Esophagus squamous epithelium (tissue), 5 donors: ENCODE measurements around the gene MVB12B. TPM values are rescaled to one million over a fixed set of nuclear protein-coding genes. Genes with fewer than 3 reads are reported as not detected.
A peak's percentile ranks its signal among the peaks of the same experiment; 100 is the strongest.

ENCODE experiments used
- DNase-seq: peaks from one replicate; lab custom pipeline; 2025; lab: John Stamatoyannopoulos, UW
- H3K27ac ChIP-seq, 4 donors: fragments of 200-600 bp; sonication (generic); one replicate each; pipeline ENCODE4 v1.5.1; 2016 to 2019; ENCODE audit warnings: mild to moderate bottlenecking in 1 of 4
- H3K27me3 ChIP-seq, 4 donors: fragments of 200-600 bp; sonication (generic); 1 replicate in 3 of 4; 2 replicates in 1 of 4; pipeline versions ENCODE4 v1.5.1 to v1.6.0; 2017 to 2021; ENCODE audit warnings: antibody characterized with exemption in 1 of 4
- H3K36me3 ChIP-seq, 3 donors: fragments of 200-600 bp; sonication (generic); one replicate each; pipeline ENCODE4 v1.5.1; 2016 to 2019
- H3K4me1 ChIP-seq, 3 donors: fragments of 200-600 bp; sonication (generic); one replicate each; pipeline ENCODE4 v1.5.1; 2017 to 2019
- H3K4me3 ChIP-seq, 4 donors: fragments of 200-600 bp; sonication (generic); 1 replicate in 3 of 4; 2 replicates in 1 of 4; pipeline ENCODE4 v1.5.1; 2016 to 2019; ENCODE audit warnings: mild to moderate bottlenecking in 2 of 4, moderate library complexity in 1 of 4
- H3K9me3 ChIP-seq, 3 donors: fragments of 200-600 bp; sonication (generic); one replicate each; pipeline ENCODE4 v1.5.1; 2016 to 2019
- CTCF ChIP-seq, 6 experiments: fragments of 450-650 bp in 4 of 6; fragments of 200-600 bp in 2 of 6; sonication (generic) in 2 of 6; IDR thresholded peaks; one replicate each; pipeline ENCODE4 v1.5.1; 2016 to 2019; ENCODE audit warnings: antibody characterized with exemption in 6 of 6, mild to moderate bottlenecking in 4 of 6, moderate library complexity in 4 of 6
- POLR2A ChIP-seq, 4 donors: fragments of 450-650 bp; IDR thresholded peaks; one replicate each; pipeline ENCODE4 v1.6.1; 2017; ENCODE audit warnings: antibody characterized with exemption in 4 of 4, mild to moderate bottlenecking in 4 of 4, moderate library complexity in 3 of 4
- WGBS, 2 donors: methylation state at CpG; one replicate each; pipeline ENCODE4 v1.1.5; 2018; 5-methylcytosine and 5-hydroxymethylcytosine counted together
- intact Hi-C: fragments of 100-400 bp; cut with DNase I; formaldehyde crosslinking; loops from one replicate; pipeline ENCODE4 v1.15.0; 2022
- total RNA-seq, 4 donors: library from RNA; depleted of rRNA; stranded (reverse); fragments of >200 nt; gene quantifications; one replicate each; pipeline ENCODE4 v1.1.0, GENCODE V29; 2016
- donor health status: DM: yes; HTN: yes; CAD: no.

MVB12B gene
- total RNA-seq, 4 donors from 2014 or later: 3.2 to 13.2 (median 5.3) TPM

GRCh38 chr9:126348911-126349550, 22.4 kb downstream of the MVB12B start:
- DNase-seq: no peak
- no peak for TF ChIP-seq CTCF (IDR thresholded peaks at IDR 0.05)
- no peak for TF ChIP-seq POLR2A (IDR thresholded peaks at IDR 0.05)
- H3K27ac ChIP-seq: peak overlapping the region; percentile 61 to 85 (median 80)
- H3K9me3 ChIP-seq: peaks cover 0 to 7% (median 0%) of the 10 kb centered on the region in 3 donors
- no peaks in the 10 kb centered on the region for H3K27me3 ChIP-seq
- intact Hi-C loops: no loop called here
- H3K4me1 ChIP-seq: peaks cover 3 to 55% (median 24%) of the 10 kb centered on the region in 3 donors
- peaks cover 0 to 19% (median 0%) of the 10 kb centered on the region in 3 donors for H3K36me3 ChIP-seq
- H3K4me3 ChIP-seq: no peak overlapping the region
- WGBS, 2 donors: 22 to 39% methylated on average over 7 of the region's 7 CpGs

- no peaks in the 10 kb centered on the region for H3K27me3 ChIP-seq
- peaks cover 0 to 7% (median 5%) of the 10 kb centered on the region in 3 donors for H3K9me3 ChIP-seq
- H3K36me3 ChIP-seq: no peaks in the 10 kb centered on the region
- peaks cover 0 to 23% (median 0%) of the 10 kb centered on the region in 3 donors for H3K4me1 ChIP-seq
- H3K4me3 ChIP-seq: no peak overlapping the region
- WGBS, 2 donors: 81 to 87% methylated on average over 10 to 12 of the region's 12 CpGs
- TF ChIP-seq CTCF (IDR thresholded peaks at IDR 0.05) (no peak), POLR2A (IDR thresholded peaks at IDR 0.05) (no peak)
- H3K27ac ChIP-seq: peak overlapping the region in 1 of 4 donors; percentile 17
- intact Hi-C loops: no loop called here
- DNase-seq: no peak
Measured at GRCh38 chr9:126354887-126355770, 28.5 kb downstream of the MVB12B start.

- H3K4me3 ChIP-seq: no peak overlapping the region
- H3K36me3 ChIP-seq: no peaks in the 10 kb centered on the region
- no peak for TF ChIP-seq CTCF (IDR thresholded peaks at IDR 0.05)
- no peak for TF ChIP-seq POLR2A (IDR thresholded peaks at IDR 0.05)
- intact Hi-C loops: no loop called here
- H3K27ac ChIP-seq: no peak overlapping the region
- peaks cover 0 to 23% (median 0%) of the 10 kb centered on the region in 3 donors for H3K4me1 ChIP-seq
- H3K9me3 ChIP-seq: peaks cover 0 to 18% (median 8%) of the 10 kb centered on the region in 3 donors
- H3K27me3 ChIP-seq: no peaks in the 10 kb centered on the region
- WGBS, 2 donors: 70% methylated on average over 1 of the region's 1 CpG
- DNase-seq: no peak
Measured at GRCh38 chr9:126357074-126357473, 30.4 kb downstream of the MVB12B start.

GRCh38 chr9:126360073-126360472, 33.4 kb downstream of the MVB12B start:
- H3K27me3 ChIP-seq: no peaks in the 10 kb centered on the region
- H3K4me1 ChIP-seq: peaks cover 5 to 27% (median 6%) of the 10 kb centered on the region in 3 donors
- peaks cover 0 to 5% (median 0%) of the 10 kb centered on the region in 3 donors for H3K36me3 ChIP-seq
- peaks cover 0 to 25% (median 16%) of the 10 kb centered on the region in 3 donors for H3K9me3 ChIP-seq
- H3K27ac ChIP-seq: no peak overlapping the region
- intact Hi-C loops: no loop called here
- TF ChIP-seq POLR2A (IDR thresholded peaks at IDR 0.05): no peak
- no peak for TF ChIP-seq CTCF (IDR thresholded peaks at IDR 0.05)
- H3K4me3 ChIP-seq: no peak overlapping the region
- 85 to 93% methylated on average over 1 of the region's 1 CpG for WGBS, 2 donors
- DNase-seq: no peak
